ENCODE results near the gene GRB7.

DNA sequence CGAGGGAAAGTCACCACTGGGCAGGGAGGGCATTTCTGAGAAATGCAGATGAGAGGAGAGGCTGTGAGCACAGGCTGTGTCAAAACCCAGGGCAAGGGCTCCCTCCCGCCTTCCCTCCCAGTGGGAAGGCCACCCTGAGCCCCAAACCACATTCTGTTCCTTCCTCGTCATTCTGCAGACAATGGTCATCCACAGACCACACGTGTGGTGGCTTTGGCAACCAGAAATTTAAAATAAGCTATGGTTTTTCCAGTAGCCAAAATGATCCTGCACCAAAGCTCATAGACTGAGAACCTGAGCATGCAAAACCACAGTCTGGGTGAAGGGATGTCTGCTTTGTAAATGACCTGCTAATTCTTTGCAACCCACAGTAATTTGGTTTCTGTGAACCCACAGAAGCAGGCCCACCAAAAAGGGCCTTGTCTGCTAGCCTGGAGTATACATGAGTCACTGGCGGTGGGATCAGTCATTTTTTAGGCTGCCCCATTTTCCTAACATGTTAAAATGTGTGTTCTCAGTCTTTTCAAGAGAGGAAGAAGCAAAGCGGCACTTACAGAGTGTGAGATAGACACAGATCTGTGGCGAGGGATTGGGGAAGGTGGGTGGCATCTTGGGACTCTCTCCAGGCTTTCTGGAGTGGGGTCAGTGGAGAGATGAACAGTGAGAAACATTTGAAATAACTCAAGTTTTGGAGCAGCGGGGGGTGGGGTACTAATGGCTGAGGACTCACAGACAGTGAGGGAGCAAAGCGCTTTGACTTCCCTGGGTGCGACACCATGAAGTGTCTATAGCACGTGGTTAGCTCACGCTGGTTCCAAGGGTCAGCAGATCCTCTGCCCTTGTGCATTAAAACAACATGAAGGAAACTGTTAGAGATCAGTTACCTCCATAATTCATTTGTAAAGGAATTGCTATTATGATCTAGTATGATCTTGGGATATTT lies 20.5 kb downstream of the GRB7 start:
- TF ChIP-seq POLR2A (IDR thresholded peaks at IDR 0.05; ENCODE audit: low read depth, low read length): no peak
- TF ChIP-seq MXI1 (IDR thresholded peaks at IDR 0.05; ENCODE audit: borderline replicate concordance, low read depth, low read length): no peak
- TF ChIP-seq, protein P1, sequence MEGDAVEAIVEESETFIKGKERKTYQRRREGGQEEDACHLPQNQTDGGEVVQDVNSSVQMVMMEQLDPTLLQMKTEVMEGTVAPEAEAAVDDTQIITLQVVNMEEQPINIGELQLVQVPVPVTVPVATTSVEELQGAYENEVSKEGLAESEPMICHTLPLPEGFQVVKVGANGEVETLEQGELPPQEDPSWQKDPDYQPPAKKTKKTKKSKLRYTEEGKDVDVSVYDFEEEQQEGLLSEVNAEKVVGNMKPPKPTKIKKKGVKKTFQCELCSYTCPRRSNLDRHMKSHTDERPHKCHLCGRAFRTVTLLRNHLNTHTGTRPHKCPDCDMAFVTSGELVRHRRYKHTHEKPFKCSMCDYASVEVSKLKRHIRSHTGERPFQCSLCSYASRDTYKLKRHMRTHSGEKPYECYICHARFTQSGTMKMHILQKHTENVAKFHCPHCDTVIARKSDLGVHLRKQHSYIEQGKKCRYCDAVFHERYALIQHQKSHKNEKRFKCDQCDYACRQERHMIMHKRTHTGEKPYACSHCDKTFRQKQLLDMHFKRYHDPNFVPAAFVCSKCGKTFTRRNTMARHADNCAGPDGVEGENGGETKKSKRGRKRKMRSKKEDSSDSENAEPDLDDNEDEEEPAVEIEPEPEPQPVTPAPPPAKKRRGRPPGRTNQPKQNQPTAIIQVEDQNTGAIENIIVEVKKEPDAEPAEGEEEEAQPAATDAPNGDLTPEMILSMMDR (conservative IDR thresholded peaks at IDR 0.05; ENCODE audit: low read depth, low read length): no peak
- no peak for TF ChIP-seq BHLHE40 (IDR thresholded peaks at IDR 0.05; ENCODE audit: low read depth, low read length)
- TF ChIP-seq, protein P2, sequence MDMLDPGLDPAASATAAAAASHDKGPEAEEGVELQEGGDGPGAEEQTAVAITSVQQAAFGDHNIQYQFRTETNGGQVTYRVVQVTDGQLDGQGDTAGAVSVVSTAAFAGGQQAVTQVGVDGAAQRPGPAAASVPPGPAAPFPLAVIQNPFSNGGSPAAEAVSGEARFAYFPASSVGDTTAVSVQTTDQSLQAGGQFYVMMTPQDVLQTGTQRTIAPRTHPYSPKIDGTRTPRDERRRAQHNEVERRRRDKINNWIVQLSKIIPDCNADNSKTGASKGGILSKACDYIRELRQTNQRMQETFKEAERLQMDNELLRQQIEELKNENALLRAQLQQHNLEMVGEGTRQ (IDR thresholded peaks at IDR 0.05; ENCODE audit: low read depth, low read length): no peak
- TF ChIP-seq NFE2L2 (IDR thresholded peaks at IDR 0.05; ENCODE audit: low read depth, low read length): no peak
- no peak for TF ChIP-seq FOS (IDR thresholded peaks at IDR 0.05; ENCODE audit: low read depth, low read length)
- TF ChIP-seq MAZ (IDR thresholded peaks at IDR 0.05; ENCODE audit: borderline replicate concordance, low read depth, low read length): no peak
- TF ChIP-seq CEBPB (IDR thresholded peaks at IDR 0.05; ENCODE audit: low read depth, low read length): no peak
- no peak for TF ChIP-seq RAD21 (IDR thresholded peaks at IDR 0.05; ENCODE audit: low read length)
- no peak for TF ChIP-seq MAFK (IDR thresholded peaks at IDR 0.05; ENCODE audit: low read depth, low read length)
- TF ChIP-seq RCOR1 (IDR thresholded peaks at IDR 0.05; ENCODE audit: insufficient replicate concordance, low read length): no peak
- no peak for TF ChIP-seq SMC3 (IDR thresholded peaks at IDR 0.05; ENCODE audit: low read depth, low read length)

All from IMR-90 (cell line).